SK-N-SH (cell line): ENCODE measurements around the gene AIRE. TPM values are rescaled to one million over a fixed set of nuclear protein-coding genes. Genes with fewer than 3 reads are reported as not detected.
A peak's percentile ranks its signal among the peaks of the same experiment; 100 is the strongest.

Experiments
- CTCF ChIA-PET: fragments of 300-600, 350-600 bp; formaldehyde crosslinking; extraction: SDS; loops from one replicate; lab custom pipeline; 2021; lab: Yijun Ruan, JAX
- POLR2A ChIA-PET: fragments of 350-600 bp; sonication (Branson Sonifier 250); formaldehyde crosslinking; extraction: SDS; loops from one replicate; lab custom pipeline; 2020; ENCODE audit warnings: antibody characterized with exemption, inconsistent platforms; lab: Yijun Ruan, JAX
- DNase-seq: peaks from one replicate; pipeline ENCODE4 v3.0.0; 2012
- H2AFZ ChIP-seq: fragments of 200-600 bp; sonication (generic); 2 replicates; pipeline ENCODE4 v1.8.1; 2016; ENCODE audit warnings: antibody characterized with exemption, mild to moderate bottlenecking, low read depth
- H3F3A ChIP-seq: fragments of 200-600 bp; sonication (generic); replicated peaks from 2 replicates; pipeline ENCODE3; 2016; ENCODE audit warnings: antibody characterized with exemption, mild to moderate bottlenecking; ENCODE audit not compliant: insufficient read depth
- H3K27ac ChIP-seq, 2 experiments: fragments of 200-500 bp in 1 of 2; fragments of 200-600 bp in 1 of 2; sonication (Bioruptor generic) in 1 of 2; sonication (generic), shearing (Covaris generic) in 1 of 2; 2 replicates each; pipeline versions ENCODE4 v1.5.1 to v1.6.1; 2014 to 2016; ENCODE audit warnings: low read depth in 2 of 2, inconsistent platforms in 1 of 2, low read length in 1 of 2, mild to moderate bottlenecking in 1 of 2, mixed read lengths in 1 of 2
- H3K27me3 ChIP-seq: fragments of 200-600 bp; sonication (generic), shearing (Covaris generic); 2 replicates; pipeline ENCODE4 v1.6.1; 2016; ENCODE audit warnings: mixed run types; ENCODE audit not compliant: insufficient read depth
- H3K36me3 ChIP-seq, 2 experiments: fragments of 200-500 bp in 1 of 2; fragments of 200-600 bp in 1 of 2; sonication (Bioruptor generic) in 1 of 2; sonication (generic) in 1 of 2; replicated peaks in 1 of 2; 2 replicates each; pipeline versions ENCODE3 to v1.5.1; 2014 to 2016; ENCODE audit warnings: low read length in 1 of 2, mild to moderate bottlenecking in 1 of 2; ENCODE audit not compliant: insufficient read depth in 2 of 2, control insufficient read depth in 1 of 2
- H3K4me1 ChIP-seq, 2 experiments: fragments of 200-500 bp in 1 of 2; fragments of 200-600 bp in 1 of 2; sonication (Bioruptor generic) in 1 of 2; sonication (generic), shearing (Covaris generic) in 1 of 2; 2 replicates each; pipeline versions ENCODE4 v1.5.1 to v1.6.1; 2014 to 2016; ENCODE audit warnings: low read depth in 1 of 2, low read length in 1 of 2, mixed run types in 1 of 2; ENCODE audit not compliant: insufficient read depth in 2 of 2, control insufficient read depth in 1 of 2
- H3K4me2 ChIP-seq: fragments of 200-600 bp; sonication (generic), shearing (Covaris generic); 2 replicates; pipeline ENCODE4 v1.6.1; 2017; ENCODE audit warnings: mixed run types
- H3K4me3 ChIP-seq, 2 experiments: fragments of 200-500 bp in 1 of 2; fragments of 200-600 bp in 1 of 2; sonication (Bioruptor generic) in 1 of 2; sonication (generic), shearing (Covaris generic) in 1 of 2; 2 replicates each; pipeline versions ENCODE4 v1.5.1 to v1.8.1; 2014 to 2016; ENCODE audit warnings: low read depth in 2 of 2, inconsistent platforms in 1 of 2, low read length in 1 of 2, mild to moderate bottlenecking in 1 of 2, mixed read lengths in 1 of 2, moderate library complexity in 1 of 2
- H3K79me2 ChIP-seq: fragments of 200-600 bp; sonication (generic); 2 replicates; pipeline ENCODE4 v1.8.1; 2017; ENCODE audit warnings: mild to moderate bottlenecking; ENCODE audit not compliant: insufficient read depth
- H3K9ac ChIP-seq: fragments of 200-600 bp; sonication (generic); 2 replicates; pipeline ENCODE4 v1.6.1; 2017; ENCODE audit warnings: mixed run types
- H3K9me2 ChIP-seq: fragments of 200-600 bp; sonication (generic); 2 replicates; pipeline ENCODE4 v1.6.1; 2017; ENCODE audit warnings: mixed run types
- H3K9me3 ChIP-seq: fragments of 200-600 bp; sonication (generic); 2 replicates; pipeline ENCODE4 v1.6.1; 2017; ENCODE audit warnings: mixed run types, mild to moderate bottlenecking, moderate library complexity
- H4K20me1 ChIP-seq: fragments of 200-600 bp; sonication (generic); 2 replicates; pipeline ENCODE4 v1.6.1; 2017; ENCODE audit warnings: mild to moderate bottlenecking, mixed run types; ENCODE audit not compliant: insufficient read depth
- EZH2phosphoT487 ChIP-seq: fragments of 200-600 bp; sonication (generic); IDR thresholded peaks from 2 replicates; pipeline ENCODE4 v1.6.1; 2017; ENCODE audit warnings: low read depth, mixed run types, mild to moderate bottlenecking, antibody characterized with exemption, moderate library complexity, borderline replicate concordance
- IRF3 ChIP-seq: fragments of 150-350 bp; IDR thresholded peaks from 2 replicates; pipeline ENCODE4 v1.6.1; 2016; ENCODE audit warnings: mild to moderate bottlenecking, low read depth, low read length
- MEF2A ChIP-seq: IDR thresholded peaks from 2 replicates; pipeline ENCODE4 v1.4.0; 2012; ENCODE audit warnings: low read depth, borderline replicate concordance
- POLR2AphosphoS5 ChIP-seq: IDR thresholded peaks from 2 replicates; pipeline ENCODE4 v1.6.1; 2012; ENCODE audit warnings: low read depth, low read length
- RCOR1 ChIP-seq: fragments of 150-350 bp; IDR thresholded peaks from 2 replicates; pipeline ENCODE4 v1.6.1; 2017; ENCODE audit warnings: antibody characterized with exemption, low read length
- REST ChIP-seq: IDR thresholded peaks from 2 replicates; pipeline ENCODE4 v1.6.1; 2012; ENCODE audit warnings: mild to moderate bottlenecking, low read depth, low read length, moderate library complexity
- TEAD4 ChIP-seq: IDR thresholded peaks from 2 replicates; pipeline ENCODE4 v1.4.0; 2012; ENCODE audit warnings: mild to moderate bottlenecking, borderline replicate concordance; ENCODE audit not compliant: insufficient read depth
- USF2 ChIP-seq: fragments of 150-350 bp; IDR thresholded peaks from 2 replicates; pipeline ENCODE4 v1.6.1; 2017; ENCODE audit warnings: antibody characterized with exemption, low read length, low read depth, borderline replicate concordance
- YY1 ChIP-seq: IDR thresholded peaks from 2 replicates; pipeline ENCODE4 v1.4.0; 2012; ENCODE audit warnings: low read depth, mild to moderate bottlenecking
- ZBTB33 ChIP-seq: IDR thresholded peaks from 2 replicates; pipeline ENCODE4 v1.4.0; 2012; ENCODE audit warnings: low read depth, borderline replicate concordance
- WGBS: methylation state at CpG from one replicate; pipeline ENCODE4 v1.1.6; 2017; ENCODE audit warnings: low lambda C conversion rate; 5-methylcytosine and 5-hydroxymethylcytosine counted together
- polyA plus RNA-seq, 3 experiments: library from polyadenylated mRNA; depleted of rRNA; stranded (reverse); fragments of >200 nt; gene quantifications; 2 replicates each; pipeline ENCODE4 v1.2.3, GENCODE V29; 2012

The AIRE gene
- polyA plus RNA-seq, 1 of the 3 experiments (the other 2 are of a cell fraction), result not detected

- H3K27me3 ChIP-seq, result no peaks in the 10 kb centered on the region
- no peak overlapping the region for H3K27ac ChIP-seq
- peaks cover 56% of the 10 kb centered on the region for H4K20me1 ChIP-seq
- peak overlapping the region; percentile 97 for H3K4me2 ChIP-seq
- TF ChIP-seq ZBTB33 (no peak), EZH2phosphoT487 (no peak), USF2 (no peak), TEAD4 (no peak), YY1 (no peak), MEF2A (no peak), IRF3 (no peak), RCOR1 (no peak), REST (no peak), POLR2AphosphoS5 (no peak)
- TF ChIP-seq, all 33 proteins: peak for 0
- Histone ChIP-seq H3K79me2 (peaks cover 66% of the 10 kb centered on the region), H3K4me3 (peak overlapping the region in 1 of 2 experiments; percentile 76; a peak in 1 of 4 replicates), H3F3A (no peaks in the 10 kb centered on the region), H3K36me3 (no peaks in the 10 kb centered on the region), H3K9ac (no peak overlapping the region), H3K9me3 (no peaks in the 10 kb centered on the region), H3K4me1 (peaks cover 3 to 23% of the 10 kb centered on the region in 2 experiments; a peak in 1 of 4 replicates), H2AFZ (no peak overlapping the region), H3K9me2 (no peaks in the 10 kb centered on the region)
- 100% methylated on average over 2 of the region's 9 CpGs for WGBS
- DNase-seq, result no peak
- ChIA-PET POLR2A (no interaction called here), CTCF (interaction anchor here (2.1 kb wide), 1 partner anchor 36 kb away, joined by 9 read pairs; no protein-coding TSS in a partner anchor)
Measured at GRCh38 chr21:44301961-44302406, 16.3 kb downstream of the AIRE start.
